RWPE2 (cell line): ENCODE data around the gene NID1.

Experiments
- ATAC-seq: fragments of 200-7000 bp; cut with Tn5 transposase; 3 replicates; pipeline ENCODE4 v1.9.1; 2021; ENCODE audit warnings: low read depth
- DNase-seq: peaks from one replicate; pipeline ENCODE4 v3.0.0-alpha.2; 2020; ENCODE audit warnings: low spot score
- H3K27ac ChIP-seq: fragments of 450-650 bp; 2 replicates; pipeline ENCODE4 v1.5.1; 2017; ENCODE audit warnings: mild to moderate bottlenecking; ENCODE audit not compliant: poor library complexity, severe bottlenecking
- H3K27me3 ChIP-seq: fragments of 250-450 bp; sonication (Bioruptor Pico); 2 replicates; pipeline ENCODE4 v1.5.1; 2021; ENCODE audit warnings: mild to moderate bottlenecking, moderate library complexity; ENCODE audit not compliant: insufficient read depth, poor library complexity, severe bottlenecking
- H3K36me3 ChIP-seq: fragments of 250-450 bp; sonication (Bioruptor Pico); 2 replicates; pipeline ENCODE4 v1.5.1; 2020; ENCODE audit warnings: low read depth, mild to moderate bottlenecking, moderate library complexity
- H3K4me1 ChIP-seq: fragments of 250-450 bp; sonication (Bioruptor Pico); 2 replicates; pipeline ENCODE4 v1.5.1; 2021; ENCODE audit warnings: mild to moderate bottlenecking, moderate library complexity; ENCODE audit not compliant: insufficient read depth, poor library complexity, severe bottlenecking
- H3K4me3 ChIP-seq: fragments of 250-450 bp; sonication (Bioruptor Pico); 2 replicates; pipeline ENCODE4 v1.5.1; 2021; ENCODE audit warnings: mild to moderate bottlenecking, moderate library complexity; ENCODE audit not compliant: severe bottlenecking
- H3K9me3 ChIP-seq: fragments of 250-450 bp; sonication (Bioruptor Pico); 2 replicates; pipeline ENCODE4 v1.5.1; 2021; ENCODE audit warnings: mild to moderate bottlenecking, moderate library complexity; ENCODE audit not compliant: severe bottlenecking
- TF ChIP-seq, protein P1 (sequence below): fragments of 450-650 bp; IDR thresholded peaks from one replicate; pipeline ENCODE4 v1.5.1; 2017; ENCODE audit warnings: mild to moderate bottlenecking, moderate library complexity; ENCODE audit not compliant: poor library complexity, severe bottlenecking

NID1 gene

GRCh38 chr1:235941876-235942624 lies 122.8 kb downstream of the NID1 start:
- ATAC-seq = no peak
- Histone ChIP-seq H3K4me1 (peaks cover 11% of the 10 kb centered on the region), H3K27me3 (no peaks in the 10 kb centered on the region), H3K4me3 (no peak overlapping the region), H3K27ac (no peak overlapping the region), H3K36me3 (no peaks in the 10 kb centered on the region), H3K9me3 (no peaks in the 10 kb centered on the region)
- TF ChIP-seq, protein P1, sequence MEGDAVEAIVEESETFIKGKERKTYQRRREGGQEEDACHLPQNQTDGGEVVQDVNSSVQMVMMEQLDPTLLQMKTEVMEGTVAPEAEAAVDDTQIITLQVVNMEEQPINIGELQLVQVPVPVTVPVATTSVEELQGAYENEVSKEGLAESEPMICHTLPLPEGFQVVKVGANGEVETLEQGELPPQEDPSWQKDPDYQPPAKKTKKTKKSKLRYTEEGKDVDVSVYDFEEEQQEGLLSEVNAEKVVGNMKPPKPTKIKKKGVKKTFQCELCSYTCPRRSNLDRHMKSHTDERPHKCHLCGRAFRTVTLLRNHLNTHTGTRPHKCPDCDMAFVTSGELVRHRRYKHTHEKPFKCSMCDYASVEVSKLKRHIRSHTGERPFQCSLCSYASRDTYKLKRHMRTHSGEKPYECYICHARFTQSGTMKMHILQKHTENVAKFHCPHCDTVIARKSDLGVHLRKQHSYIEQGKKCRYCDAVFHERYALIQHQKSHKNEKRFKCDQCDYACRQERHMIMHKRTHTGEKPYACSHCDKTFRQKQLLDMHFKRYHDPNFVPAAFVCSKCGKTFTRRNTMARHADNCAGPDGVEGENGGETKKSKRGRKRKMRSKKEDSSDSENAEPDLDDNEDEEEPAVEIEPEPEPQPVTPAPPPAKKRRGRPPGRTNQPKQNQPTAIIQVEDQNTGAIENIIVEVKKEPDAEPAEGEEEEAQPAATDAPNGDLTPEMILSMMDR = no peak
- no peak for DNase-seq

DNA sequence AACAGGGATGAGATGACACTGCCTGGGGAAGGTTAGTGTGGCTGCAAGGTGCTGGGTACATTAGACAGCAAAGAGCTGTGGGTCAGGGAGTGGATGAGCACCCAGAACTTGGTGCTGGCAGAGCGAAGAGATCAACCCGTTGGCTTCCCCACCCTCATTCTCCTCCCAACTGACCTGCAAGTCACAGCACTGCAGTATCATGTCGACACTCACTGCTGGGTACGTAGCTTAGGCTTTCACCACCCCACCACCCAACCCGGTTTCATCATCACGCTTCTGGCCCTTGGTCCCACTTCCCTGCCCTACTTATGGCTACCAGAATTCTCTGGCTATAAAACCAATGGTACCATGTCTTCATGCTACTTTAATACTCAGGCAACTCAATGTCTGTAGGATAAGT lies 124.6 kb downstream of the NID1 start:
- H3K4me3 ChIP-seq = no peak overlapping the region
- H3K9me3 ChIP-seq = no peaks in the 10 kb centered on the region
- H3K4me1 ChIP-seq = peaks cover 5% of the 10 kb centered on the region
- TF ChIP-seq, protein P1 = no peak
- ATAC-seq (no peak), DNase-seq (no peak)
- no peaks in the 10 kb centered on the region for H3K36me3 ChIP-seq
- H3K27me3 ChIP-seq = no peaks in the 10 kb centered on the region
- H3K27ac ChIP-seq = no peak overlapping the region

GRCh38 chr1:235939480-235939775 lies 125.5 kb downstream of the NID1 start:
- no peaks in the 10 kb centered on the region for H3K27me3 ChIP-seq

GRCh38 chr1:235938709-235939479 lies 126.0 kb downstream of the NID1 start:
- no peak for DNase-seq
- H3K4me1 ChIP-seq = peaks cover 5% of the 10 kb centered on the region
- TF ChIP-seq, protein P1 = no peak
- no peaks in the 10 kb centered on the region for H3K27me3 ChIP-seq
- H3K9me3 ChIP-seq = no peaks in the 10 kb centered on the region
- H3K4me3 ChIP-seq = no peak overlapping the region
- no peak overlapping the region for H3K27ac ChIP-seq
- H3K36me3 ChIP-seq = no peaks in the 10 kb centered on the region
- ATAC-seq = no peak

More at GRCh38 chr1:235939480-235939775, 125.5 kb downstream of the NID1 start:
- H3K4me1 ChIP-seq = peaks cover 5% of the 10 kb centered on the region
- H3K27ac ChIP-seq = no peak overlapping the region
- TF ChIP-seq, protein P1 = no peak
- no peak for ATAC-seq
- H3K4me3 ChIP-seq = no peak overlapping the region
- no peak for DNase-seq
- H3K36me3 ChIP-seq = no peaks in the 10 kb centered on the region
- no peaks in the 10 kb centered on the region for H3K9me3 ChIP-seq

DNA sequence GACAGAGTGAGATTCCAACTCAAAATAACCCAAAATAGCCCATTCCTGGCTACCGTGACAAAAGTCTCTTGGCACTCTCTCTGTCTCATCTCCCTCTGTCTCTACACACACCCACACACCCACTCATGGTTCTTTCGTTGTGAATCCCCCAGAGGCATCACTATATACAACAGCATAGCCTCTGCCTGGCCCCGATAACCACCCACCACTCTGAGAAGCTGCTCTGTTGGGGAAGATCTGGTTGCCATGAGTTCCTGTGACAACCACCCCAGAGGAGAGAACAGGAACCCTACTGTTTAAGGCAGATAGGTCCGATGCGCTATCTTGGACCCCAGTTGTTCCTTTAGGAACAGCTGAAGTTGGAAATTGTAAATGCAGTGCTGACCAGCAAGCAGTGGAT lies 127.8 kb downstream of the NID1 start:
- ATAC-seq (no peak), DNase-seq (no peak)
- Histone ChIP-seq H3K36me3 (no peaks in the 10 kb centered on the region), H3K4me3 (no peak overlapping the region), H3K9me3 (no peaks in the 10 kb centered on the region), H3K4me1 (peaks cover 18% of the 10 kb centered on the region), H3K27ac (no peak overlapping the region), H3K27me3 (no peaks in the 10 kb centered on the region)
- TF ChIP-seq, protein P1 = no peak
